Metanephros (tissue), 1 donor: ENCODE results near the gene KRT2. TPM values are rescaled to one million over a fixed set of nuclear protein-coding genes. Genes with fewer than 3 reads are reported as not detected.

Experiments
- total RNA-seq: library from RNA; depleted of rRNA; stranded (reverse); fragments of >200 nt; gene quantifications from one replicate; pipeline ENCODE4 v1.2.3, GENCODE V29; 2014

Gene KRT2
- total RNA-seq: not detected

GRCh38 chr12:52651726-52652261 lies at the start of gene KRT2:
KRT2 (minus strand) TSS chr12:52652211; CDS start chr12:52652142, 69 bp downstream.

DNA sequence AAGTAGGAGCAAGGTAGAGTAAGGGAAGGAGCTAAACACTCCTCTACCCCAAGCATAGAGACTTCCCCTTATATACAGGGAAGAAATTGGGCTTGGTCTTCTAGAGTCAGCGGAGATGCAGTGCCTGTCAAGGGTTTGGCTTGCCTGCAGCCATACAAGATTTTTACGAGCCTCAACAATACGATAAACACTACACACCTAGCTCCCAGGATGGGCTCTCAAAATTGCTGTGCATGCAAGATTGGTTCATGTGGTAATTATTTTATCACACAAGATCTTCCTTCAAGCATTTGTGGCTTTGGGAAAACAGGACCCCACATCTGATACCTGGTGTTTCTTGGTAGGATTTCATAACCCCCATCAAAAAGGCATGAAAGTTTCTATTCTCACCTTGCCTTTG lies 28.4 kb upstream of the KRT2 start, which contains the start of gene KRT1:
KRT1 (minus strand) TSS at position 45 of the 400 bp plus-strand sequence. CDS start 59 bp downstream, outside the sequence.

GRCh38 chr12:52618216-52618615 lies 33.8 kb downstream of the KRT2 start, which contains the start of gene KRT73:
KRT73 (minus strand) TSS chr12:52618559; CDS start chr12:52618524, 35 bp downstream.

DNA sequence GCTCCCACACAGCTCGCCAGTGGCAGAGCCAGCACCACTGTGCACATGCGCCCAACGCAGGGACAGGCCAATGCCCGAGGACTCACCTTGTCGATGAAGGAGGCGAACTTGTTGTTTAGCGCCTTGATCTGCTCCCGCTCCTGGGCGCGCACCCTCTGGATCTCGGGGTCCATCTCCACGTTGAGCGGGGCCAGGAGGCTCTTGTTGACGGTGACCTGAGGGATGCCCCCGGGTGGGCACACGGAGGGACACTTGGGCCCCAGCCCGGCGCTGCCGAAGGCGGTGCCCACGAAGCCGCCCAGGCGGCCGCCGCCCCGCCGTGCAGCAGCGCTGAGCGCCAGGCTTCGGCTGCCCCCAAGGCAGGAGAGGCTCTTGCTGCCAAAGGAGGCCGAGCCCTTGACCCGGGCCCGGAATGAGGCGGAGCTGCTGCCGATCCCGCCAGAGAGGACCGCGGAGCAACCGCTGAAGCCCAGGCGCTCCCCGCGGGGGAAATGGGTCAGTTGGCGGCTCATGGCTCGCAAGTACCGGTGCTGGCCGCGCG lies 51.0 kb downstream of the KRT2 start, which contains the start of gene KRT72:
KRT72 (minus strand) TSS at position 523 of the 541 bp plus-strand sequence; CDS start at position 512, 11 bp downstream.

Other genes with a start within 250 kb of the KRT2 start
- gene KRT82, start 245.9 kb downstream of the KRT2 start, total RNA-seq: not detected
- not detected for gene KRT75, start 217.8 kb downstream of the KRT2 start, total RNA-seq
- gene KRT6B, start 200.1 kb downstream of the KRT2 start, total RNA-seq: not detected
- not detected for gene KRT6C, start 178.4 kb downstream of the KRT2 start, total RNA-seq
- gene KRT6A, start 159.0 kb downstream of the KRT2 start, total RNA-seq: not detected
- gene KRT5, start 131.8 kb downstream of the KRT2 start, total RNA-seq: 2.6 TPM
- gene KRT71, start 99.1 kb downstream of the KRT2 start, total RNA-seq: 0.29 TPM
- not detected for gene KRT74, start 78.4 kb downstream of the KRT2 start, total RNA-seq
- not detected for gene KRT72, start 50.7 kb downstream of the KRT2 start, total RNA-seq
- not detected for gene KRT73, start 33.7 kb downstream of the KRT2 start, total RNA-seq
- gene KRT1, start 28.2 kb upstream of the KRT2 start, total RNA-seq: 2.2 TPM
- gene KRT77, start 51.3 kb upstream of the KRT2 start, total RNA-seq: not detected
- gene KRT76, start 125.1 kb upstream of the KRT2 start, total RNA-seq: not detected
- gene KRT3, start 143.9 kb upstream of the KRT2 start, total RNA-seq: not detected
- gene KRT4, start 161.9 kb upstream of the KRT2 start, total RNA-seq: 0.29 TPM
- not detected for gene KRT79, start 182.1 kb upstream of the KRT2 start, total RNA-seq
- gene KRT78, start 196.8 kb upstream of the KRT2 start, total RNA-seq: not detected